Stimulated activated CD8-positive, alpha-beta memory T cell treated with anti-CD3 and anti-CD28 coated beads, Interleukin-15, amount 100 ng/mL, for 1 hour (primary cell): ENCODE measurements around the gene FBXW8.

Experiments used
- DNase-seq: peaks from one replicate; pipeline ENCODE4 v3.0.0-alpha.2; 2020; ENCODE audit warnings: low read depth

The FBXW8 gene, protein sequence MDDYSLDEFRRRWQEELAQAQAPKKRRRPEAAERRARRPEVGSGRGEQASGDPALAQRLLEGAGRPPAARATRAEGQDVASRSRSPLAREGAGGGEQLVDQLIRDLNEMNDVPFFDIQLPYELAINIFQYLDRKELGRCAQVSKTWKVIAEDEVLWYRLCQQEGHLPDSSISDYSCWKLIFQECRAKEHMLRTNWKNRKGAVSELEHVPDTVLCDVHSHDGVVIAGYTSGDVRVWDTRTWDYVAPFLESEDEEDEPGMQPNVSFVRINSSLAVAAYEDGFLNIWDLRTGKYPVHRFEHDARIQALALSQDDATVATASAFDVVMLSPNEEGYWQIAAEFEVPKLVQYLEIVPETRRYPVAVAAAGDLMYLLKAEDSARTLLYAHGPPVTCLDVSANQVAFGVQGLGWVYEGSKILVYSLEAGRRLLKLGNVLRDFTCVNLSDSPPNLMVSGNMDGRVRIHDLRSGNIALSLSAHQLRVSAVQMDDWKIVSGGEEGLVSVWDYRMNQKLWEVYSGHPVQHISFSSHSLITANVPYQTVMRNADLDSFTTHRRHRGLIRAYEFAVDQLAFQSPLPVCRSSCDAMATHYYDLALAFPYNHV

DNA sequence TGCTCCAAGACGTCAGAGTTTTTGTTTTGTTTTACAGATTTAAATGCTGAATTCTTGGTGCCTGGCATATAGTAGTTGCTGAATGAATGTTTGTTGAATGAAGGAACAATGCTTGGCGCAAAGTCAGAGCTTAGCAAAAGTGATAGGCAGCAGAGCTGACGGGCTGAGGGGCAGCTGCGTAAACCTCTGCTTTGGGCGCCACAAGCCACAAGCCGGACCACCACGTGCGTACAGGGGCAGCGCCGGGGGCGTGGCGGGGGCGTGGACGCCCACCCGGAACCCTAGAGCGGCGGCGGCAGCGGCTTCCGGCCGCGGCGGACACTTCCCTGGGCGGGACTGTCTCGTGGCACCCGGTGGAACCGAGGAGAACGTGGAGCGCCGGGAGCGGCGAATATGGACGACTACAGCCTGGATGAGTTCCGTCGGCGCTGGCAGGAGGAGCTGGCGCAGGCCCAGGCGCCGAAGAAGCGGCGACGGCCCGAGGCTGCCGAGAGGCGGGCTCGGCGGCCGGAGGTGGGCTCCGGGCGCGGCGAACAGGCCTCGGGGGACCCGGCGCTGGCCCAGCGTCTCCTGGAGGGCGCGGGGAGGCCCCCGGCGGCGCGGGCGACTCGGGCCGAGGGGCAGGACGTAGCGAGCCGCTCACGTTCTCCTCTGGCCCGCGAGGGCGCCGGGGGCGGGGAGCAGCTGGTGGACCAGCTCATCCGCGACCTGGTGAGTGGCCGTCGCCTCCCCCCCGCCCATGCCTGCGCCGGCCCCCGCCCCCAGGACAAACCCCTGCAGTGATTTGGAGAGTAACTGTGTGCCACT is at the start of gene FBXW8:
Gene FBXW8, plus strand, starts transcription at position 306 of the 807 bp plus-strand sequence. Its CDS starts 88 bp downstream, at position 394.
- DNase-seq: peak; percentile 20

DNA sequence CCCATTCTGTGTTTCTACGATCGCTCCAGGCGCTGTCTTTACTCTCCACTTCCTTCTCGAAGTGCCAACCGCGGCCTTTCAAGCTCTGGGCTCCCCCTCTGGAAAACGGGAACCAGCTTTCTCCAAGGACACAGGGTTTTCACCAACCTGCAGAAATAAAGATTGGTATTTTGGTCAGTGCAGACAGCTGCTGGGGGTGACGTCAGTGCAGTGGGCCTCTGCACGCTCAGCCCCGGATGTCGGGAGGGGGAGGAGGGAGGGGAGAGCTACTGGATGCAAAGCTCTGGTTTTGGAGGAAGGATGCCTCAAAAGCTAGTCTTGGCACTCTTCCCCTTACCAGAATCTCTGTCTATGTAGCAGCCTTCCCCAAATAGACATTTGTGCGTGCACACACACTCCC is 49.4 kb upstream of the FBXW8 start:
- DNase-seq: no peak

DNA sequence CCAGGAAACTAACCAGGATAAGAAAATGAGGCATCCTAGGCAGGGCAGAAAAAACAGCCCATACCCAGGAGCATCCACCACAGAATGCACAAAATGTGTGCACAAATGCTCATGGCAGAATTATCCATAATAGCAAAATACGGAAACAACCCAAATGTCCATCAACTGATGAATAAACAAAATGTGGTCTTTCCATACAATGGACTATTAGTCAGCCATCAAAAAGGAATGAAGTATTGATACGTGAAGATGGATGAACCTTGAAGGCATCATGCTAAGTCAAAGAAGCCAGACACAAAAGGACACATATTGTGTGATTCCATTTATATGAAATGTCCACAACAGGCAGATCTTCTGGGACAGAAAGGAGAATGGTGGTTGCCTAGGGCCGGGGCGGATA is 48.6 kb upstream of the FBXW8 start:
- DNase-seq: no peak

DNA sequence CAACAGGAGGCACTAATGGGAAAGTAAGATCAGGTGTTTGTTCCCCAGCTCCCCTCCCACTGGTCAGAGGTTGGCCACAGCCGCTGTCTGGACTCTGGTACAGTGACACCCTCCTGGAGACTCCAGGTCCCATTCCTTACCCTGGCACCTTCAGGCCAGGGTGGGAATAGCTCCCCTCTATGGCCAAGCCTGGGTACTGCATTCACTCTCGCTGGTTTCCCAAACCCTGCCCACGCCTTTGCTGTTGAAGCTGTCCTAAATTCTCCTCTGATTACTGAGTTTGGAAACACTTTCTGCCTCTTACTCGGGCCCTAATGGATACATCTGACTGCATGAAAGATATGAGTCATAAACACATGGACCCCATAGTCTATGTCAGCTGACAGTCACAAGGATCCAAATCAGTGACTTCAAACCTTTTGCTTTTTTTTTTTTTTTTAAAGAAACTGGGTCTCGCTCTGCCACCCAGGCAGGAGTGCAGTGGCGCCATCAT is 47.4 kb upstream of the FBXW8 start:
- no peak for DNase-seq

DNA sequence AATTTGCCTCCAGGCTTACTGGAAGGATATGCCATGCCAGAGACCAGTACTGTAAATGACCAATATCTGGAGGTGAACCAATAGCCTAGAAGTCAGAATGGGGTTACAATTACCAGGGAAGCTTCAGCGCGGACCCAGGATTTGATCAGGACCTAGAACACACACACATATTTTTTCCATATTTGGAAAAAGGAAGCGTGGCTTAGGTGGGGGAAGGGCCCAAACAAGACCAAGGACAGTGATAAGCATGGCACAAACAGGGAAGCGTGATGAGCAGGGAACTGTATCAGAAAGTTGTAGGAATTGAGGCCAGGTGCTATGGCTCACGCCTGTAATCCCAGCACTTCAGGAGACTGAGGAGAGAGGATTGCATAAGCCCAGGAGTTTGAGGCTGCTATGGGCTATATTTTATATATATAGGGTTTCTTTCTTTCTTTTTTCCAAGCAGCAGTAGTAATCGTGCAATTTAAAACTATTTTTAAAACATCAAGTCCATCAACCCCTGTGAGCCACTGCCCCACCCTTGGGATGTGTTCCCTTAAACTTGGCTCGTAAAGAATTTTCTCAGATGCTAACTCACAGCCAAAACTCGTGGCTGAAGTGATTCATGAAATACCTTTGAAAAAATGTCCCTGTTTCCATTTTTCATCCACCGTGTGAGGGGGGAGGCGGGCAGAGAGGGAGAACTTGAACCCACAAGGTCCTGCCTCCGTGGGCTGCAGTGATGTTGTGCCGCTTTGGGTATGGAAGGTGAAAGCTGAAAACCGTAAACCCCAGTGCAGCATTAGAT is 46.2 kb upstream of the FBXW8 start:
- DNase-seq: no peak

DNA sequence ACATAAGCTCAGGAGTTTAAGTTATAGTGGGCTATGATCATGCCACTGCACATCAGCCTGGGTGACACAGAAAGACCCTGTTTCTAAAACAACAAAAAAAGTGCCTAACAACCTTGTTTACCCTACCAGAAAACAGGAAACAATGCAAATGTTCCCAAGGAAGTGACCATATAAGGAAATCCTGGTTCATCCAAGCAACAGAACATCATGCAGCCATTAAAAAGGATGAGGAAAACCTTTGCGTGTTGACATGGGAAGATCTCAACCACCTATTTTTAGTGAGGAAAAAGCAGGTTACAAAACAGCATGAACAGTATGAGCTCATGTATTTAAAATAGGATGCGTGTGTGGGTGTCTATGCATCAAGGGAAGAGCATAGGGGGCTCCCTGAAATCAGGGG is 43.2 kb upstream of the FBXW8 start:
- no peak for DNase-seq

DNA sequence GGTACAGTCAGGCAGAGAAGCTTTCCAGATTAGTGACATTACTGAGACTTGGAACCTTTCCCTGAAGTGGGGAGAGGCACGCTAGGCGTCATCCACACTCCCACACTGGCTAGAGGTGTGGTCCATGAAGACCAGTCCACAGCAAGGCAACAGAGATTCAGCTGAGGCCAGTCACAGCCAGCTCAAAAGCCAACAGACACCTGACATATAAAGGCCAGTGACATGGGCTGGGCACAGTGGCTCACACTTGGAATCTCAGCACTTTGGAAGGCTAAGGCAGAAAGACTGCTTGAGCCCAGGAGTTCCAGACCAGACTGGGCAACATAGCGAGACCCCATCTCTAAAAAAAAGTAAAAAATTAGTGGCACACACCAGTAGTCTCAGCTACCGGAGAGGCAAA is 40.4 kb upstream of the FBXW8 start:
- DNase-seq: no peak

DNA sequence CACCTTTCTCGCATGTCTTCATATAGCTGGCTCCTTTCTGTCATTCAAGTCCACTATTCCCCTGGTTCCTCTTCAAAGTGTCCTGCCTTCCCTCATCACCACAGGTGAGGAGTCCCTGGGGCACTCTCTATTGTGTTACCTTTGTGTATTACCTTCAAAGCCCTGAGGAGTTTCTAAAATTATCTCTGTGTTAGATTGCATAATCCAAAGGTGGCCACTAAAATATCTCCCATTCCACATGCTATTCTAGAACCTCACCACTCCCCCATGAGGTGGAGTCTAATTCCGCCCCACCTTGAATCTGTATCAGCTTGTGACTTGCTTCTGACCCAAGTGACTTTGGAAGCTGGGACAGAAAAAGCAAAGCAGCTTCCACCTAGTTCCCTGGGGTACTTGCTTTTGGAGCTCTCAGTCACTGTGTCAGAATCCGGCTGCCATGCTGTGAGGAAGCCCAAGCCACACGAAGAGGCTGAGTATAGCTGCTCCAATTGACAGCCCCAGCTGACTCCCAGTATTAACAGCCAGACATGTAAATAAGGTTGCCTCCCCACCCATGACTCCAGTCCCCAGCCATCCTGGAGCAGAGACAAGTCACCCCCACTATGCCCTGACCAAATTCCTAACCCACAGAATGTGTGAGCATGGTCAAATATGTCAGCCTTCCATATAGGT is 36.3 kb upstream of the FBXW8 start:
- DNase-seq: no peak

DNA sequence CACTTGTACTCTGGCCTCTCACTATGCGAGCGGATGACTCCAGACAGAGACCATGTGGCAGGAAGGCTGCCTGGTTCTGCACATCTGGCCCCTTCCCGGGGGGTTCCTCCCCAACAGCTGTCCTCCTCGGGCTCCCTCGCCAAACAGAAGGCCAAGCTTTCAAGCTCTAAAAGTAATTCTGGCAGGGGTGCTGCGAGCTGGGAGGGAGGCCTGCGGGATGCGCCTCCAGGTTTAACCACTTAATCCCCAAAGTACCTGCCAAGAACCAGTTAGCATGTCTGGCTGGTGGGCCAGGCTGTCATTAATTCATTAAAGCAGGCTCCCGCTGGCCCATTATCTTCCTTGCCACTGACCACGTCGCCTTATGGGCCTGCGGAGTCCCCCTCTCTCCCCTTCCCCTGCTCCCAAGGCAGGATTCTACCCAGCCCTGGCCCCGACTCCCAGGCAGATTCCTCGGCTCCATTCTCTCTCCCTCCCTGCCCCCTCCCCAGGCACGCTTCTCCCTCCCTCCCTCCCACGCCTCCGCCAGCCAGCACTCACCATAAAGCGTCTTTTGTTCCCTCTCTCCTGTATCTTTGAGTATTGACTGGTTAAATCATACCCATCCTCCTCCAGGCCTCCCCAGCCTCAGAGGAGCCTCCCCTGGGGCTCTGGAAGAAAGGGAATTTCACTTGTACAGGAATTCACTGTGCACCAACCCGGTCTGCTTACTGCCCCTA is 34.4 kb upstream of the FBXW8 start:
- no peak for DNase-seq

DNA sequence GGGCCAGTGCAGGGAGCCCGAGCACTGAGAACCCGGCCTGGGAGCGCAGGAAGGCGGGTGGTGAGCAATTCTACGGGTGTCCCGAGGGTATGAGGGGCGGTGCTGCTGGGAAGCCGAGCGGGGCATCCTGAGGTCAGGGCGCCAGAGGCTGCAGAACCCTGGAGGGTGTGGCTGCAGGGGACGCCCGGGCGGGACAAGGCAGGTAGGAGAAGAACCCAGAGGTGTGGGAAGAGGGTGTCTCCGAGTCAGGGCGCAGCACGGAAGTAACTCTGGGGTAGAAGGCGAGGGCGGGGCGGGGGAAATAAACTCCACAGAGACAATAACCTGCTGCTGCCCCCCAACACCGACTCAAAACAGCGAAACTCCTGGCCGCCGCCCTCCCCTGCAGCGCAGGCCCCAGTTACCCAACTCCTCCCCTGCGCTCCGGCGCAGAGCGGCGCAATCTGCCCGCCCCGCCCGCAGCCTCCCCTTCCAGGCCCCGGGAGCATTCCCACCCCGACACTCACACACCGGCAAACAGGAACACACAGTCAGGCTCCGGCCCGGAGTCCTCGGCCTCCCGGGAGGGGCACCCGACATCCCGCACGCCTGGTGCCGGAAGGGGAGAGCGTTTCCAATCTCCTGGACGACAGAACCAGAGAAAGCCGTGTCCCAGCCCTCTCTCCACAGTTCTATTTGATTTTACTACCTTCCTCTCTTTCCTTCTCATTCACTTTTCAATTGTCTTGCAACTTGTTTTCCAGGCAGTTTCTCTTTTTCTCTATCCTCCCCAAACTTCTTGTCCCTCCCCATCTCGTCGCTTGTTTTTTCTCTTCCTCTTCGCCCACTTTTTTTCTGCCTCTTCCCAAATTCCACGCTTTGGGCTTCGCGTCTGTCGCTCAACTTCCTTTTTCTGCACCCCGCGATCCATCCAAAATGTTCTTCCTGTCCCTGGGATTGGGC is 31.9 kb upstream of the FBXW8 start:
- DNase-seq: no peak

DNA sequence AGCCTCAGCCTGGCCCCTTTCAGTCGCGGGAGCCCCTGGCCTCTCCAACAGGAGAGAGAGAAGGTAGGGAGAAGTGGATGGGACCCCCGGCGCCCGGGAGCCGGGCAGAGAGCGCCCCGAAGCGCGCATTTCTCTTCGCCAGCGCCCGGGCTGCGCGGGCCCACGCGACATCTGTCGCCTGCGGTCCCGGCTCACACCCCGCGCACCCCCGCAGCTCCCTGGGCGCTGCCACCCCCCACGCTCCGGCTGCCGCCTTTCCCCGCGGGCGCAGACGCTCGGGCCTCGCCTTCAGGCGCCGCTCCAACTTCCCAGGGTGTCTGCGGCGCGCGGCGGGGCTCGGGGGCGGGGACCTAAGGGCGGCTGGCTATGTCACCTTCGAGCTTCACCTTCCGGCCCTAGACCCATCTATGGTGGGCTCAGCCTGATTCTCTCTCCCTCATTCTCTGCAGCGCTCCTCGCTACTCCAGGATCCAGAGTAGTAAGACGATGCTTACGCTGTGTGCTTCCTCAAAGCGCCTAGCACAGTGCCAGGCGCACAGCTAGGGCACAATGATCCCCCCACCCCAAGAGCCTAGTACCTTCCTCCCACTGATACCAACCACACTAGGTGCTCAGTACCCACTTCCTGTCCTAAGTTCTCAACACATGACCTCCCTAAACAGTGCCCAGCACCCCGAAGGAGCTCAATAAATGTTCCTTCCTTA is 31.1 kb upstream of the FBXW8 start:
- DNase-seq: no peak

DNA sequence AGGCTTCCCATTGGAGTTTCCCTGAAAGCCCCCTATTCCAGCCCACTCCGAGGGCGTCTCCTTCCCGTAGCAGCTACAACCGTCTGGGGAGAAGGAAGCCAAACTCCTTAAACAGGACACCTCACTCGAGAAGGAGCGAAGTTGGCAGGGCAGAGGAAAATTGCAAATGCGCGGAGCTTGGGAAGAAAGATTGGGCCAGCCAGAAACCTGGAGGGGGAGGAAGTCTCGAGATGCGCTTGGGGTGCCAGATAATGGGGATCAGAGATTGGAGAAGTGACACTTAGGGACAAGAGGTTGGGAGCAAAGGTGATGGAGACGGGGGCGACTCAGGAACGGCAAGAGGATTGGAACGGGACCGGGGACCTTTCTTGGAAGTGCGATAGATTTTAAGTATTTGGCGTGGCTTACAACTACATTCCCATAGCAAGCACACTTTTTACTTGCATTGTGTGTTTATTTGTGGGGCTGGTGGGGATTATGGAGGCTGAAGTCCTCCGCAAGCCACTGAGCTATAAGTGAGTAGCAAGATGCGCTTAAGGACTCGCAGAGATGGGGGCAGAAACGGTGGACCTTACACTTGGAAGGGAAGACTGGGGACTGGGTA is 30.4 kb upstream of the FBXW8 start:
- no peak for DNase-seq

DNA sequence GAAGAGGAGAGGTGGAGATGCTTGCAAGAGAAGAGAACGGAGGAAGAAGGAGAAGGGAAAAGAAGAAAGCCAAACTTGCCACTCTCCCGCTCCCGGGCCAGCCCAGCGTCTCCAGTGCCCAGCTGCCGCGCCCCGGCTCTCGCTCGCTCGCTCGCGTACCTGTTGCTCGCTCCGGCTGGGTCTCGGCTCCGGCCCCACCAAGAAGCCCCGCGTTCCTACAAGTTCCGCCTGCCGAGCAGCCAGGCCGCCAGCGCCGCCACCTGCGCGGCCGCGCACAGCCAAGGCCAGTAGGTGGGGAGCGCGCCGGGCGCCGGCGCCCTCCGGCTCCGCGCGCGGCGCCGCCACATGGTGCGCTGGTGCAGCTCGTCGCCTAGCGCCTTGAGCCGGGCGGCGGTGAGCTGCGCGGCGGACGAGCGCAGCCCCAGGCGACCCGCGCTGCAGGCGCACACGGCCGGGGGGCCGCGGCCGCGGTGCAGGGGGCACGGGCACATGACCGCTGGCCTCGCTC is 29.9 kb upstream of the FBXW8 start:
- DNase-seq: no peak

DNA sequence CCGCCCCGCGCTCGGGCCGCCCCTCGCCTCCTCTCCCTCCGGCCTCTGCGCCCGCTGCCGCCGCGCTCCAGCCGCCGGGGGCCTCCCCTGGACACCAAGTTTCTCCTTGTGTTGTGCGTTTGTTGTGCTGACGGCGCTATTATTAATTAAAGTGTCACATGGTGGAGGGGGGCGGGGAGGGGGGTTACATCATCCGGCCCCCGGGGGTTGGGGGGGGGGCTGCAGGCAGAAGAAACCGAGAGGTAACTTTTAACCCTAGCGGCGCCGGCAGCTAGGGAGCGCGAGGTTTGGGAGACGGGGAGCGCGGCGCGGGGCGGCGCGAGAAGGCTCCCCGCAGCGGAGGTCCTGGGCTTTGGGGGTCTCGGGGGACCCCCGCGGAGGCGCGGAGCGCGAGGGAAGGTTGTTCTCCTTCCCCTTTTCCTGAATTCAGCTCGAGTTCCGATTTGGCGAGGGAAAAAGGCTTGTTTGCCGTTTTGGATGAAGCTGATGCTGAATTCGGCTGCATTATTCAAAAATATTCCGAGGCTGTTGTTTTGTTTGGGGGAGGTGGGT is 29.3 kb upstream of the FBXW8 start, which contains the start of gene HRK:
Gene HRK, minus strand, starts transcription at position 117 of the 552 bp plus-strand sequence. CDS start 134 bp downstream, outside the sequence.
- no peak for DNase-seq

DNA sequence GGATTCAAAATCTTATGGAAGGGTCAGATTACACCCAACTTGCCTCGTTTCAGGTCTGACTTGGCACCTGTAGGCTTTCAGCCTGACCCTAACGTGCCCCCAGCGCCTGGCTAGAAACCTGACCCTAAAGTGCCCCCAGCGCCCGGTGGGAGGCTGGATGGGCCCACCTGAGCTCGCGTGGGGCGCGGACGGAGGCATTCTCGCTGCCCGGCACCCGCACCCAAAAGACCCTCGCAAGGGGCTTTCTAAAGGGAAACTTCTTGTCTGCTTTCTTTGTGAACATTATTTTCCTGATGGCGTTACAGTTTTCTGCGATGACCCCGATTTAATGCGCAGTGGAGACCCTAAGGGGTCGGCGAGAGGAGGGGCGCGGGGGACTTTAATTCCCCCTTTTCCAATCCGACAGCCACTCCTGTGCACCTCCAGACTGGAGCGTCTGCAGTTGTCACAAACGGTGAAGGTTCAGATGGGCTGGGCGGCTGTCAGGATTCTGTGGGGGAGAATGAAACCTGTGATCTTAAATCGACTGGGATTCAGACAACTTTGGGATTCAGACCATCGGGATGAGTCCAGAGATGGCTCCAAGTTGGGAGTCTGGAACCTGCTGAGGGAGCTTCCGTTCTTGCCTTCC is 28.8 kb upstream of the FBXW8 start:
- DNase-seq: no peak

DNA sequence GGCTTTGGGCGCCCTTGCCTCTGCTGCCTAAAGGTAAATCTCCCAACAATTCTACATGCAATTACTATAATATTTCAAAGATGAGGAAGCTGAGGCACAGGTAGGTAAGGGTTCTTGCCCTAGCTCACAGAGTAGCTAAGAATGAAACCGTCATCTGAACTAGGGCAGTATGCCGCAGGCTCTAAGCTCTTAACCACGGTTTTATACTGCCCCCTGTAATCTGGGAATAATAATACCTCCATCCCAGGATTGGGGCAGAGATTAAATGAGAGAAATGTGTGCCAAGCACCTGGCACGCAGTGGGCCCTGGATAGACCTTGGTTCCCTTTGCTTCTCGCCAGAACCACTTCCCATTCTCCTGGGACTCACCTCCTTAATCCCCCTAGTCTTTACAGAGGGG is 28.0 kb upstream of the FBXW8 start:
- DNase-seq: no peak

DNA sequence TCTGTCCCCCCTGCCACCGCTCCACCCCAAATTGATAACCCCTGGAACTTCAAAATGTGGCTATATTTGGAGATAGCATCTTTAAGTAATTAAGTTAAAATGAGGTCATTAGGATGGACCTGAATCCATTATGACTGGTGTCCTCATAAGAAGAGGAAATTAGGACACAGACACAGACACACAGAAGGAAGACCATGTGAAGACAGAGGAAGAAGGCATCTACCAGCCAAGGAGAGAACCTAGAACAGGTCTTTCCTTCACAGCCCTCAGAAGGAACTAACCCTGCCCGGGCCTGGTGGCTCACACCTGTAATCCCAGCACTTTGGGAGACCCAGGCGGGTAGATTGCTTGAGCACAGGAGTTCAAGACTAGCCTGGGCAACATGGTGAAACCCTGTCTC is 25.9 kb upstream of the FBXW8 start:
- DNase-seq: no peak
